Measurements from ENCODE around the gene PGAM5.
A peak's percentile ranks its signal among the peaks of the same experiment; 100 is the strongest.

PGAM5 gene

GRCh38 chr12:132710405-132711079 lies at the start of gene PGAM5:
PGAM5 (plus strand) TSS chr12:132710842; CDS start chr12:132710877, 35 bp downstream.
- peak; percentile 95 for DNase-seq (ENCODE audit: low spot score)

GRCh38 chr12:132660996-132661395 lies 49.6 kb upstream of the PGAM5 start:
- DNase-seq (ENCODE audit: low spot score) = no peak

DNA sequence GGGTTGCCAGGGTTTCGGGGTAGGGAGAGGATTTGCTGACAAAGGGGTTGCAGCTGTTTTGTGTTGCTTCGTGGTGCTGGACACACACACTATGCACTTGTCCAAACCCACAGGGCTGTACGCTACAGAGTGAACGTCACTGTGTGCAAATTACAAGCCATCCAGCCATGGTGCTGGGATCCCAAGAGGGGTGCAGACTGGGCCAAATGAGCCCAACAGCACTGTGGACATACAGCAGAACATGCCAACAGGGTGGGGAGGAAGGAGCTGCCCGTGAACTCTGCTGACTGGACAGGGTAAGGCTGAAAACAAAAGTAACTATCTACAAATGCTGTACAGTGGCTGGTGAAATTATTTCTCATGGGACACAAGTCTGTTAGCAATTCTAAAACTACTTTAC lies 48.7 kb upstream of the PGAM5 start:
- no peak for DNase-seq (ENCODE audit: low spot score)

DNA sequence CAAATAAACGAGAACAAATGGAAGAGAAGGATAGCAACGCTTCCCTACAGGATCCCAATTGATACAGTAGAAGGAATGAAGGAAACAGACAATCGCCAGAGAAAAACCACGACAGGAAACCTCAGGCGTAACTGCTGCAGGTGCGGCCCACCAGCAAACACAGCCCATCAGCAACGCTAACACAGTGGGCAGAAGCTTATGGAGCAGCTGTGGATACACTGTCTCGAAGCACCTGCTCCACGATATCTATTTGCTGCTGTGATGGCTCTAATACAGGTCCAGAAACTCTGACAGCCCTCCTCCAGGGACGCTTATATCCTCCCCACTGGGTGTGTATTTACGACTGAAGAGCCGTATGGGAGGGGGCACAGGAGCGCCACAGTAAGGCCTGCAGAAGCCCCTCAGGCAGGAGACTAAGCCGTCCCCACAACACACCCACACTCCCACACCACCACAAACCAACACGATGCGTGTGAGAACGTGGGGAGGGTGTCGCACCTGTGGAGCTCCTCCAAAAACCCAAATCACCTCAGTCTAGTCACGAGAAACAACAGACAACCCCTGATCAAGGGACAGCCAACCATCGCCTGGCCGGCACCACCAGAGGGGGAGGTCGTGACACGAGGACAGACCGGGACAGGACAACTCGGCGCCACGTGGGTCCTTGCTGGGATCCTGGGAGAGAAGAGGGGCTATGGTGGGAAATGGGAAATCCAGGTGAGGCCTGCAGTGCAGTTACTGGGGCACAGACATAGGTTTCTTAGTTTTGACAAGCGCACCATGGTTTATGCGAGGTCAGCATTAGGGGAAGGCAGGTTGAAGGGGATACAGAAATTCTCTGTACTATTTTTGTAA lies 47.5 kb upstream of the PGAM5 start:
- DNase-seq (ENCODE audit: low spot score) = no peak

GRCh38 chr12:132664206-132665148 lies 46.2 kb upstream of the PGAM5 start:
- DNase-seq (ENCODE audit: low spot score) = no peak

GRCh38 chr12:132665149-132665491 lies 45.5 kb upstream of the PGAM5 start:
- DNase-seq (ENCODE audit: low spot score) = no peak

DNA sequence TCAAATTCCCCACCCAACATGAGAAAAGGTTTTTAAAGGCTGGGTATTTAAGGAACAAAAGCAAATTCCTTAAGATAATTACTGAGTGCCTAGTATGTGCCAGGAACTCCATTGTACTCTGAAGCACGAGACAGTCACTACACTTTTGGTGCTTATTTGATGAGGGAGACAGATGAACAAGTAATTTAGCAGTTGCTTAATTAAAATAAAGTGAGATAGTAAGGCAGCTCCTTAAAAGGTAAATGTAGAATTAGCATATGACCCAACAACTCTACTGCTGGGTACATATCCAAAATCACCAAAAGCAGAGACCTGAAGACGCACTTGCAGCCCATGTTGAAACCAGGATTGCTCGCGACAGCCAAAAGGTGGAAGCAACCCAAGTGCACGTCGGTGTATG lies 44.8 kb upstream of the PGAM5 start:
- DNase-seq (ENCODE audit: low spot score) = no peak

GRCh38 chr12:132668191-132669088 lies 42.2 kb upstream of the PGAM5 start:
- DNase-seq (ENCODE audit: low spot score) = no peak

DNA sequence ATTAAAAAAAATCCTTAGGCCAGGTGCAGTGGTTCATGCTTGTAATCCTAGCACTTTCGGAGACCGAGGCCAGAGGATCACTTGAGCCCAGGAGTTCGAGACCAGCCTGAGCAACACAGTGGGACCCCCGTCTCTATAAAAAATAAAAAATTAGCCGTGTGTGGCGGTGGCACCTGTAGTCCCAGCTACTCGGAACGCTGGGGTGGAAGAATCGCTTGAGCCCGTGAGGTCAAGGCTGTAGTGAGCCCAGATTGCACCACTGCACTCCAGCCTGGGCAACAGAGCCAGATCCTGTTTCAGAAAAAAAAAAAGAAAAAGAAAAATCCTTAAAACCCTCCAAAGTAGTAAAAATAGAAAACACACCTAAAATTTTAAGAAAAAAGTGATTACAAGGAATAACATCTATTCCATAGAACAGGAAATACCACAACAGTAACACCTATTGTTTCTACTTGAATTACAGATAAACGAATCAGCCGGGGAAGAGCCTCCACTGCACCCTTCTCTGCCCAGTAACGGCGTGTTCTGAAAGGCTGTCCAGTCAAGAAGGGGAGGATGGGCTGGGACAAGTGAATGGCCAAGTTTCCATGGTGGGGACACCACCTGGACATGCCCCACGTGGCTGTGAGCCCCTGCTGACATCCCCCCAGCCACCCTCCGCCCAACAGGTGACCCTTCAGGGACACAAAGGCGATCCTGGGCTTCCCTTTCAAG lies 41.3 kb upstream of the PGAM5 start:
- no peak for DNase-seq (ENCODE audit: low spot score)

DNA sequence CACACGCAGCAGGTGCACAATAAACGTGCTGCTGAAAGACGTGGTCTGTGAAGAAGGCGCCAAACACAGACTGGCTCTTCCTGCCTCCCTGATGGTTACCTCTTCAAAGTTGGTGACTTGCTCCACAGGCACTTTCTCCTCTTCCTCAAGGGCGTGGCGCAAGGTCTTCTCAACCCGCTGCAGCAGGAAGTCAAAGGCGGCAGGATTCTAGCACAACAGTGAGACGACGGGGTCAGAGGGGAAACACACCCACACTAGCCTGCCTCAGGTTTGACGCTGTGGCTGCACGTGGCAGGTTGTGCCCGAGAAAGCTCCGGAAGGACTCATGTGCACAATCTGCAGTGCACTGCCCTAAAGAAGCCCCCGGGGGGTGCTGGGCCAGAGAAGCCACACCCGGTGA lies 38.5 kb upstream of the PGAM5 start:
- DNase-seq (ENCODE audit: low spot score) = no peak

- DNase-seq (ENCODE audit: low spot score) = no peak
Observed at GRCh38 chr12:132672678-132673077, 38.0 kb upstream of the PGAM5 start.

GRCh38 chr12:132673288-132674179 lies 37.1 kb upstream of the PGAM5 start:
- DNase-seq (ENCODE audit: low spot score) = no peak

DNA sequence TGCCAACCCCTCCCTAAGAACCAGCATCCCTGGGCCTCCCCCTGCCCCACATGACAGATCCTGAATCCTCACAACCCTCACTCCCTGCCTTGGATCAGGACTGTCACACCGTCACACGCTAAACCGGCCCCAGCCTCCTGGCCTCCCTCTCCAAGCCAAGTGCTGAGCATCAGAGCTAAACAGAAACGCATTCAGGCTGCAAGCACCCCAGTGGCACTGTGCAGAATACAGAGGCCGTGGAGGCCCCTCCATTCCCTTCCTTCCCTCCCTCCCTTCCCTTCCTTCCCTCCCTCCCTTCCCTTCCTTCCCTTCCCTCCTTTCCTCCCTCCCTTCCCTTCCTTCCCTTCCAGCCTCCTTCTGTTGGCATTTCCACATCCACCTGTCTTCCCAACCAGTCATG lies 36.1 kb upstream of the PGAM5 start:
- DNase-seq (ENCODE audit: low spot score) = no peak

- no peak for DNase-seq (ENCODE audit: low spot score)
Observed at GRCh38 chr12:132675757-132676432, 34.7 kb upstream of the PGAM5 start.

- DNase-seq (ENCODE audit: low spot score) = no peak
Observed at GRCh38 chr12:132677492-132677891, 33.1 kb upstream of the PGAM5 start.

DNA sequence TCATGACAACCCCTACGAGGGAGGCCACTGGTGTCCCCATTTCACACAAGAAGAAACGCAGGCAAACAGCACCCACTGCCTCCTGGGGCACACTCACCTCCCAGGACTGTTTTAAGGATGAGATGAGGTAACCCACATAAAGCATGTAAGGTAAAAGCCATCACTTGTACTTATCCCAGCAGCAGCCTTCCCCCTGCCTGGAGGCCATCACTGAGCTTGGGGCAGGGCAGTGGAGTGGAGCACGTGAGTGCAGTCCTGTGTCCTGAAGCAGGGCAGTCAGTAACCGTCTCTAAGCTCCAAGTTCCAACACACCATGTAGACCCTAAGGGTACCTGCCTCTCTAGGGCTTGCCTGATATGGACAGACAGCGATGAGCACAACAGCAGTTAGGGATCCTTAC lies 25.2 kb upstream of the PGAM5 start:
- peak; percentile 26 for DNase-seq (ENCODE audit: low spot score)

- DNase-seq (ENCODE audit: low spot score) = no peak
Observed at GRCh38 chr12:132686825-132687210, 23.8 kb upstream of the PGAM5 start.

- peak; percentile 96 for DNase-seq (ENCODE audit: low spot score)
Observed at GRCh38 chr12:132687211-132688164, 23.2 kb upstream of the PGAM5 start, which contains the start of the genes POLE and PXMP2. POLE (minus strand) TSS chr12:132687342; CDS start chr12:132687315, 27 bp downstream. PXMP2 (plus strand) TSS chr12:132687587; CDS start chr12:132687671, 84 bp downstream.
